Daoy (cell line): ENCODE measurements around the gene HTRA3. TPM values are rescaled to one million over a fixed set of nuclear protein-coding genes. Genes with fewer than 3 reads are reported as not detected.

ENCODE experiments used
- DNase-seq: peaks from one replicate; pipeline ENCODE4 v3.0.0-alpha.2; 2015; ENCODE audit warnings: low read depth
- total RNA-seq: library from RNA; depleted of rRNA; stranded (reverse); fragments of >200 nt; shearing (Covaris generic); gene quantifications from 2 replicates; pipeline ENCODE4 v1.2.3, GENCODE V29; 2014

HTRA3 gene
- total RNA-seq, 1 experiment from 2014 or later = 0.11 TPM

- DNase-seq = no peak
These were observed 3.0 kb upstream of the HTRA3 start for GRCh38 chr4:8266508-8266907.

- peak; percentile 79 for DNase-seq
These were observed 2.5 kb upstream of the HTRA3 start for GRCh38 chr4:8267077-8267476.

GRCh38 chr4:8268211-8268610 lies 1.3 kb upstream of the HTRA3 start:
- DNase-seq = no peak

GRCh38 chr4:8268901-8269534 lies 536 bp upstream of the HTRA3 start:
- no peak for DNase-seq

GRCh38 chr4:8270418-8270771 lies 841 bp downstream of the HTRA3 start:
- no peak for DNase-seq

- no peak for DNase-seq
These were observed 1.6 kb downstream of the HTRA3 start for GRCh38 chr4:8270912-8271815.

- no peak for DNase-seq
These were observed 2.3 kb downstream of the HTRA3 start for GRCh38 chr4:8271821-8272220.

GRCh38 chr4:8272472-8273428 lies 3.2 kb downstream of the HTRA3 start:
- DNase-seq = no peak

- no peak for DNase-seq
These were observed 3.9 kb downstream of the HTRA3 start for GRCh38 chr4:8273450-8273849.

- no peak for DNase-seq
These were observed 4.6 kb downstream of the HTRA3 start for GRCh38 chr4:8274066-8274652.

- DNase-seq = peak; percentile 85
These were observed 5.4 kb downstream of the HTRA3 start for GRCh38 chr4:8274765-8275547.

- no peak for DNase-seq
These were observed 6.0 kb downstream of the HTRA3 start for GRCh38 chr4:8275548-8275910.

GRCh38 chr4:8276358-8277240 lies 7.0 kb downstream of the HTRA3 start:
- no peak for DNase-seq

GRCh38 chr4:8277356-8278008 lies 7.9 kb downstream of the HTRA3 start:
- DNase-seq = no peak

GRCh38 chr4:8278009-8278395 lies 8.4 kb downstream of the HTRA3 start:
- no peak for DNase-seq

- peak; percentile 75 for DNase-seq
These were observed 9.1 kb downstream of the HTRA3 start for GRCh38 chr4:8278421-8279287.

GRCh38 chr4:8279321-8280157 lies 10.0 kb downstream of the HTRA3 start:
- DNase-seq = no peak
